HepG2 (cell line): Measurements from ENCODE around the gene RETN. TPM values are rescaled to one million over a fixed set of nuclear protein-coding genes. Genes with fewer than 3 reads are reported as not detected.
A peak's percentile ranks its signal among the peaks of the same experiment; 100 is the strongest.

Experiments used
- KDM5B ChIP-seq: sonication (generic); formaldehyde crosslinking; IDR thresholded peaks from 2 replicates; pipeline ENCODE4 v1.4.0; 2020; ENCODE audit warnings: missing genetic modification reagents, mild to moderate bottlenecking, borderline replicate concordance
- MAZ ChIP-seq, 2 experiments: sonication (generic) in 1 of 2; formaldehyde crosslinking in 1 of 2; IDR thresholded peaks; 2 replicates each; pipeline versions ENCODE4 v1.5.0 to v1.6.1; 2012 to 2020; ENCODE audit warnings: low read depth in 2 of 2, mild to moderate bottlenecking in 2 of 2, borderline replicate concordance in 1 of 2, improper control_type of control experiment in 1 of 2, low read length in 1 of 2, missing genetic modification reagents in 1 of 2, moderate library complexity in 1 of 2
- NFIC ChIP-seq: IDR thresholded peaks from 2 replicates; pipeline ENCODE4 v1.6.1; 2012; ENCODE audit warnings: mild to moderate bottlenecking, low read length, inconsistent platforms
- SALL2 ChIP-seq: sonication (generic); formaldehyde crosslinking; IDR thresholded peaks from 2 replicates; pipeline ENCODE4 v1.8.1; 2023; ENCODE audit warnings: mild to moderate bottlenecking, missing genetic modification reagents, inconsistent platforms
- TBP ChIP-seq: sonication (generic); formaldehyde crosslinking; IDR thresholded peaks from 2 replicates; pipeline ENCODE4 v1.5.0; 2020; ENCODE audit warnings: missing genetic modification reagents
- ZNF556 ChIP-seq: sonication (generic); formaldehyde crosslinking; IDR thresholded peaks from 2 replicates; pipeline ENCODE4 v1.4.0; 2020; ENCODE audit warnings: mild to moderate bottlenecking, missing genetic modification reagents, borderline replicate concordance
- ZSCAN29 ChIP-seq: sonication (generic); formaldehyde crosslinking; conservative IDR thresholded peaks from 2 replicates; pipeline ENCODE4 v1.4.0; 2020; ENCODE audit warnings: mild to moderate bottlenecking, missing genetic modification reagents
- polyA plus RNA-seq, 8 experiments: library from polyadenylated mRNA; depleted of rRNA in 3 of 8; stranded (reverse) in 7 of 8; unstranded in 1 of 8; fragments of >200 nt; fragmentation: Illumina TruSeq in 4 of 8; extraction: Trizol in 4 of 8; gene quantifications; 2 replicates each; pipeline versions ENCODE4 v1.2.1 to v1.2.3, GENCODE V29; 2011 to 2016; ENCODE audit warnings: low read depth in 4 of 8, missing spikeins in 1 of 8, mixed read lengths in 1 of 8; ENCODE audit not compliant: insufficient read depth in 1 of 8
- total RNA-seq, 5 experiments: library from RNA; depleted of rRNA; stranded (reverse); fragments of >200 nt; fragmentation: Illumina TruSeq; extraction: Trizol; gene quantifications; 2 replicates each; pipeline ENCODE4 v1.2.3, GENCODE V29; 2016; ENCODE audit warnings: low read depth in 1 of 5
- TF ChIP-seq, protein P1 (sequence below): sonication (generic); formaldehyde crosslinking; IDR thresholded peaks from 2 replicates; pipeline ENCODE4 v1.5.0; 2020; ENCODE audit warnings: mild to moderate bottlenecking, missing genetic modification reagents, borderline replicate concordance
- TF ChIP-seq, protein P2 (sequence below): sonication (generic); formaldehyde crosslinking; IDR thresholded peaks from 2 replicates; pipeline ENCODE4 v1.5.0; 2020; ENCODE audit warnings: missing genetic modification reagents, mild to moderate bottlenecking, borderline replicate concordance
- TF ChIP-seq, protein P3 (sequence below): sonication (generic); formaldehyde crosslinking; conservative IDR thresholded peaks from 2 replicates; pipeline ENCODE4 v1.8.0; 2022; ENCODE audit warnings: mild to moderate bottlenecking, moderate library complexity, missing genetic modification reagents
- TF ChIP-seq, protein P4 (sequence below): sonication (generic); formaldehyde crosslinking; IDR thresholded peaks from 2 replicates; pipeline ENCODE4 v1.5.0; 2020; ENCODE audit warnings: missing genetic modification reagents

RETN gene
- total and polyA plus RNA-seq, 2 of the 13 experiments (the other 11 are each of a cell fraction or from before 2014, with no cell fraction given), result not detected

DNA sequence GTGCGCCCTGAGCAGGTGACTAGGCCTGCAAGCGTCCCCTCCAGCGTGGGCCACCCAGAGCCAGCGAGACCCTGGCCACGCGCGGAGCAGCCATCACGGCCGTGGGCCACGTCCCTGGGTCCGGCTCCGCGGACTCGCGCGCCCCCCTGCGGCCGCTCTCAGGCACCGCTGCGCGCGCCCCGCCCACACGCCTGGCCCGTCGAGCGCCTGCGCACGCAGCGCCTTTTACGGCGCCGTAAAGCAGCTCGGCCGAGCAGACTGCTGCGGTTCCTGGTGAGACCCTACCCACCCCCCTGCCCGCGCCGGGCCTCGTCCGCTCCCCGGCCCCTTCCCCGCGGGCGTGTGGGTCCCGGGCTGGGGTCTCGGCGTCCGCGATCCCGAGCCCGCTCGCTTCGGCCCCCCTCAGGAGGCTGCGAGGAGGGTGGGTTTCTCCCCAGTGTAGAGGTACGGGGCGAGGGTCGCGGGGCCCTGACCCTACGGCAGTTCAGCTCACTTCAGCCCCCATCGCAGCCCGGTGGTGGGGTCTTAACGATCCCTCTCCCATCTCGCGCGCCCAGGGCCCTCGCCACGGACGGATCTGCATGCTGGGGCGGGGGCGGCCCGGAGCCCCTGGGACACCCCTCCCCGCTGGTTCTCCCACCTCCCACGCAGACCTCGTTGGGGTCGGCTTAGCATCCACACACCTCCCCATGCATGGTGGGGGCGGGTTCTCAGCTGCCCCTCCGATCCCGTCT is 11.9 kb downstream of the RETN start, which contains the start of gene TRAPPC5 (continued):
- TF ChIP-seq NFIC (no peak), KDM5B (CRISPR knock-in tag) (peak; percentile 71; the same call in 1 of the 2 replicates), ZSCAN29 (CRISPR knock-in tag) (0 out of 2 replicates have a peak, but pooled peaks have one; percentile 25), ZNF556 (CRISPR knock-in tag) (peak; percentile 40; the same call in 1 of the 2 replicates), MAZ (IDR thresholded peaks at IDR 0.05; ENCODE audit: borderline replicate concordance, low read depth, low read length) (peak; percentile 43; the same call in 1 of the 2 replicates), MAZ (CRISPR knock-in tag; IDR thresholded peaks at IDR 0.05; ENCODE audit: low read depth) (peak; percentile 90), SALL2 (CRISPR knock-in tag) (peak; percentile 79; the same call in 1 of the 2 replicates), TBP (CRISPR knock-in tag) (no peak)
- TF ChIP-seq, protein P1, sequence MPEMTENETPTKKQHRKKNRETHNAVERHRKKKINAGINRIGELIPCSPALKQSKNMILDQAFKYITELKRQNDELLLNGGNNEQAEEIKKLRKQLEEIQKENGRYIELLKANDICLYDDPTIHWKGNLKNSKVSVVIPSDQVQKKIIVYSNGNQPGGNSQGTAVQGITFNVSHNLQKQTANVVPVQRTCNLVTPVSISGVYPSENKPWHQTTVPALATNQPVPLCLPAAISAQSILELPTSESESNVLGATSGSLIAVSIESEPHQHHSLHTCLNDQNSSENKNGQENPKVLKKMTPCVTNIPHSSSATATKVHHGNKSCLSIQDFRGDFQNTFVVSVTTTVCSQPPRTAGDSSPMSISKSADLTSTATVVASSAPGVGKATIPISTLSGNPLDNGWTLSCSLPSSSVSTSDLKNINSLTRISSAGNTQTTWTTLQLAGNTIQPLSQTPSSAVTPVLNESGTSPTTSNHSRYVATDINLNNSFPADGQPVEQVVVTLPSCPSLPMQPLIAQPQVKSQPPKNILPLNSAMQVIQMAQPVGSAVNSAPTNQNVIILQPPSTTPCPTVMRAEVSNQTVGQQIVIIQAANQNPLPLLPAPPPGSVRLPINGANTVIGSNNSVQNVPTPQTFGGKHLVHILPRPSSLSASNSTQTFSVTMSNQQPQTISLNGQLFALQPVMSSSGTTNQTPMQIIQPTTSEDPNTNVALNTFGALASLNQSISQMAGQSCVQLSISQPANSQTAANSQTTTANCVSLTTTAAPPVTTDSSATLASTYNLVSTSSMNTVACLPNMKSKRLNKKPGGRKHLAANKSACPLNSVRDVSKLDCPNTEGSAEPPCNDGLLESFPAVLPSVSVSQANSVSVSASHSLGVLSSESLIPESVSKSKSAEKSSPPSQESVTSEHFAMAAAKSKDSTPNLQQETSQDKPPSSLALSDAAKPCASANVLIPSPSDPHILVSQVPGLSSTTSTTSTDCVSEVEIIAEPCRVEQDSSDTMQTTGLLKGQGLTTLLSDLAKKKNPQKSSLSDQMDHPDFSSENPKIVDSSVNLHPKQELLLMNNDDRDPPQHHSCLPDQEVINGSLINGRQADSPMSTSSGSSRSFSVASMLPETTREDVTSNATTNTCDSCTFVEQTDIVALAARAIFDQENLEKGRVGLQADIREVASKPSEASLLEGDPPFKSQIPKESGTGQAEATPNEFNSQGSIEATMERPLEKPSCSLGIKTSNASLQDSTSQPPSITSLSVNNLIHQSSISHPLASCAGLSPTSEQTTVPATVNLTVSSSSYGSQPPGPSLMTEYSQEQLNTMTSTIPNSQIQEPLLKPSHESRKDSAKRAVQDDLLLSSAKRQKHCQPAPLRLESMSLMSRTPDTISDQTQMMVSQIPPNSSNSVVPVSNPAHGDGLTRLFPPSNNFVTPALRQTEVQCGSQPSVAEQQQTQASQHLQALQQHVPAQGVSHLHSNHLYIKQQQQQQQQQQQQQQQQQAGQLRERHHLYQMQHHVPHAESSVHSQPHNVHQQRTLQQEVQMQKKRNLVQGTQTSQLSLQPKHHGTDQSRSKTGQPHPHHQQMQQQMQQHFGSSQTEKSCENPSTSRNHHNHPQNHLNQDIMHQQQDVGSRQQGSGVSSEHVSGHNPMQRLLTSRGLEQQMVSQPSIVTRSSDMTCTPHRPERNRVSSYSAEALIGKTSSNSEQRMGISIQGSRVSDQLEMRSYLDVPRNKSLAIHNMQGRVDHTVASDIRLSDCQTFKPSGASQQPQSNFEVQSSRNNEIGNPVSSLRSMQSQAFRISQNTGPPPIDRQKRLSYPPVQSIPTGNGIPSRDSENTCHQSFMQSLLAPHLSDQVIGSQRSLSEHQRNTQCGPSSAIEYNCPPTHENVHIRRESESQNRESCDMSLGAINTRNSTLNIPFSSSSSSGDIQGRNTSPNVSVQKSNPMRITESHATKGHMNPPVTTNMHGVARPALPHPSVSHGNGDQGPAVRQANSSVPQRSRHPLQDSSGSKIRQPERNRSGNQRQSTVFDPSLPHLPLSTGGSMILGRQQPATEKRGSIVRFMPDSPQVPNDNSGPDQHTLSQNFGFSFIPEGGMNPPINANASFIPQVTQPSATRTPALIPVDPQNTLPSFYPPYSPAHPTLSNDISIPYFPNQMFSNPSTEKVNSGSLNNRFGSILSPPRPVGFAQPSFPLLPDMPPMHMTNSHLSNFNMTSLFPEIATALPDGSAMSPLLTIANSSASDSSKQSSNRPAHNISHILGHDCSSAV (CRISPR knock-in tag), result no peak
- TF ChIP-seq, protein P2, sequence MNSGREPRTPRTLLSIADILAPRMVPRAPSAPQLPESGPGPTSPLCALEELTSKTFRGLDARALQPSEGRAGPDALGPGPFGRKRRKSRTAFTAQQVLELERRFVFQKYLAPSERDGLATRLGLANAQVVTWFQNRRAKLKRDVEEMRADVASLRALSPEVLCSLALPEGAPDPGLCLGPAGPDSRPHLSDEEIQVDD (CRISPR knock-in tag), result no peak
- TF ChIP-seq, protein P3, sequence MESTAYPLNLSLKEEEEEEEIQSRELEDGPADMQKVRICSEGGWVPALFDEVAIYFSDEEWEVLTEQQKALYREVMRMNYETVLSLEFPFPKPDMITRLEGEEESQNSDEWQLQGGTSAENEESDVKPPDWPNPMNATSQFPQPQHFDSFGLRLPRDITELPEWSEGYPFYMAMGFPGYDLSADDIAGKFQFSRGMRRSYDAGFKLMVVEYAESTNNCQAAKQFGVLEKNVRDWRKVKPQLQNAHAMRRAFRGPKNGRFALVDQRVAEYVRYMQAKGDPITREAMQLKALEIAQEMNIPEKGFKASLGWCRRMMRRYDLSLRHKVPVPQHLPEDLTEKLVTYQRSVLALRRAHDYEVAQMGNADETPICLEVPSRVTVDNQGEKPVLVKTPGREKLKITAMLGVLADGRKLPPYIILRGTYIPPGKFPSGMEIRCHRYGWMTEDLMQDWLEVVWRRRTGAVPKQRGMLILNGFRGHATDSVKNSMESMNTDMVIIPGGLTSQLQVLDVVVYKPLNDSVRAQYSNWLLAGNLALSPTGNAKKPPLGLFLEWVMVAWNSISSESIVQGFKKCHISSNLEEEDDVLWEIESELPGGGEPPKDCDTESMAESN, result peak; percentile 66; the same call in 1 of the 2 replicates
- TF ChIP-seq, protein P4, sequence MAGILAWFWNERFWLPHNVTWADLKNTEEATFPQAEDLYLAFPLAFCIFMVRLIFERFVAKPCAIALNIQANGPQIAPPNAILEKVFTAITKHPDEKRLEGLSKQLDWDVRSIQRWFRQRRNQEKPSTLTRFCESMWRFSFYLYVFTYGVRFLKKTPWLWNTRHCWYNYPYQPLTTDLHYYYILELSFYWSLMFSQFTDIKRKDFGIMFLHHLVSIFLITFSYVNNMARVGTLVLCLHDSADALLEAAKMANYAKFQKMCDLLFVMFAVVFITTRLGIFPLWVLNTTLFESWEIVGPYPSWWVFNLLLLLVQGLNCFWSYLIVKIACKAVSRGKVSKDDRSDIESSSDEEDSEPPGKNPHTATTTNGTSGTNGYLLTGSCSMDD (CRISPR knock-in tag), result no peak
